ENCODE results near the gene GOLPH3.

GRCh38 chr5:32222723-32223470 is 48.8 kb upstream of the GOLPH3 start:
- no peak for TF ChIP-seq CTCF (IDR thresholded peaks at IDR 0.05)
- TF ChIP-seq POLR2A (IDR thresholded peaks at IDR 0.05), result no peak
- no peak for TF ChIP-seq EP300 (IDR thresholded peaks at IDR 0.05)

Data from ovary (tissue), 3 donors.